HG03521 (cell line): Measurements from ENCODE around the gene COPB2.

ENCODE experiments used
- ATAC-seq: cut with Tn5 transposase; IDR thresholded peaks from one replicate; pipeline ENCODE4 v1.9.1; 2021; ENCODE audit warnings: mild to moderate bottlenecking, moderate library complexity; ENCODE audit not compliant: unreplicated experiment

Gene COPB2

GRCh38 chr3:139309880-139310279 lies 79.6 kb downstream of the COPB2 start:
- ATAC-seq = no peak

GRCh38 chr3:139309061-139309591 lies 80.3 kb downstream of the COPB2 start:
- ATAC-seq = no peak

- no peak for ATAC-seq
Measured at GRCh38 chr3:139308560-139308959, 80.9 kb downstream of the COPB2 start.

- no peak for ATAC-seq
Measured at GRCh38 chr3:139307601-139308555, 81.6 kb downstream of the COPB2 start.
